Measurements from ENCODE around the gene GARIN3.
"Not testable (repeated sequence)": the region's sequence is repeated elsewhere in the genome, so short reads cannot be mapped to it uniquely, and the experiment has no call there.

The GARIN3 gene

DNA sequence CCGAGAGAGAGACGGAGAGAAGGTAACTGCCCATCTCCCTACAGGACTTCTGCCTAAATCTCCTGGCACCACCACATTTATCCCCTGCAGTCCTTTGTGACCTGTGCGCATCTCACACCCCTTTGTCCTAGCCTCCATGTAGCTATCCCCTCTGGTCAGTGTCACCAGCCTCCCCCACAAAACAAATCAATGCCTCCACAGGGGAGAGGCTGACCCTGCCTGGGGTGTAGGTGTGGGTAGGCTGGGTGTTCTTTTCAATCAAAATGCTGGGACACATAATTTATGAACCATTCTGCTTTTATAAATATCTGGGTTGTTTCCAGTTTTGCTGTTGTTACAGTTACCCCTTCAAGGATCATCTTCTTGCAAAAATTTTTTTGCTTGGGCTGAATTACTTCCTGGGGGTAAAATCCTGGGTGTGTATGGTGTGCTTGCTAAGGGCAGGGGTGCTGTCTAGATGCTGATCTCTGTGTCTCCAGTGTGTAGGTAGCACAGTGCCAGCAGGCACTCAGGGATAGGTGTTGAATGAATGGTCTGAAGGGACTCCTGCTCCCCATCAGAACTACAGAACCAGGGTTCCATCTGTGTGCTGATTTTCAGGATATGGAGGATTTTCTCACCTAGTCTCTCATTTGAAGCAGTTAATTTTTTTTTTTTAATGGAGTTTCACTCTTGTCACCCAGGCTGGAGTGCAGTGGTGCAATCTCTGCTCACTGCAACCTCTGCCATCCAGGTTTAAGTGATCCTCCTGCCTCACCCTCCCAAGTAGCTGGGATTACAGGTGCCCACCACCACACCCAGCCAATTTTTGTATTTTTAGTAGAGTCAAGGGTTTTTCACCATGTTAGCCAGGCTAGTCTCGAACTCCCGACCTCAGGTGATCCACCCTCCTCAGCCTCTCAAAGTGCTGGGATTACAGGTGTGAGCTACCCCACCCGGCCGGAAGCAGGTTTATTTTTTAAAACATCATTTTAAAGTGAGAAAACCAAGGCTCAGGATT is at the start of gene GARIN3:
GARIN3 (minus strand) TSS at position 51 of the 1,000 bp plus-strand sequence. CDS start 96 bp downstream, outside the sequence.
- no peak for DNase-seq

DNA sequence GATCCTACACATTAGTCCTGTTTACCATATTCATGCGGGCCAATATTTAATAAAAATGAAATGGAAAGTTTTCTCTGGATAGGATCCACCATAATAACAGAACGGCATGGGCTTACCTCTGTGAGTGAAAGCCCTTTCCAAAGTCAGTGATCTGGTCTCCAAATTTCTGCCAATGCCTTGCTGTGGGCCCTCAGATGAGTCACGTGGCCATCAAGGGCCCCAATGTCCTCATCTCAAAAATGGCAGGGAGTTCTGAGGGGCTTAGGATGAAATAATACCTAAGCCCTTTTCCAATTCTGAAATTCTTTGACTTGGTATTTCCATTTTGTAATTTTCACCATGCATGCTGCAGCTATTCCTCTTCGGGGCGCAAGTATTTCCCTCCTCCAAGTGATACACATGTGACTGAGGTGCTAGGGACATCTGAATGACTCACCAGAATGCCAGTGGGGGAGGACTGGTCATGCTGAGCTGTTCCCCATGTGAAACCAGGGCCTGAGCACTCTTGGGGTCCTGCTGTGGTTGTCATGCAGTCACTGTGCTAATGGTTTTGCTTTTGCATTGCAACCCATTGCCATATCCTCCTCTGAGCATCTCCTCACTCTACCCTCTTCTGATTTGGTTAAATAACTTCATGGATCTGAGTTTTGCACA is 49.6 kb upstream of the GARIN3 start:
- DNase-seq = no peak

DNA sequence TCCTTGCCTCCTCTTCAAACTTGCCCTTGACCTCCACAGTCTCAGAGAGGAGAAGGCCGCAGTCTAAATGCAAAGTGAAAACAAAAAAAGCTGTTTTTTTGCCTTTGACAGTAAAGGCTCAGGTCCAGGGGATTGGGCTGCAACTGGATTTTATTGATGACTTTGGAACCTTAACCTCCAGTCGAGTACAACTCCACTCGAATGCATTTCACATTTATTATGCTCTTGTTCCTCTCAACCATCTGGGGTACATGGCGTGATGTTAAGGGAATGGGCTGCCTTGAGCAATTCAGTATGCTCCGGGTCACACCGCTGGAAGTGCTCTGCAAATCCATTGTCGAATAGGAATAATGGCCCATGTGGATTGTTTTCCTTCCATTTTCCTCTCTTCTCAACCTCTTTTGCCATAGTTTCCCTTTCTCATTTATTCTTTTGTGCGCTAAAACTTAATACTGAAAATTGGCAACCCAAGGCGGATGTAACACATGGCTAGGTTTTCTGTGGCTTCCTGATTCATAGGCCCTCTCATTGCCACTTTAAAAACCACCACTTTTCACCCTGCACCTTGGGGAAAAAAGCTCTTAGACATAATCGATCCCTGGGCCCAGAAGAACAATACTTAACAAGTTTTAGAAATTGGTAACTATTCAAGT is 48.9 kb upstream of the GARIN3 start:
- no peak for DNase-seq

DNA sequence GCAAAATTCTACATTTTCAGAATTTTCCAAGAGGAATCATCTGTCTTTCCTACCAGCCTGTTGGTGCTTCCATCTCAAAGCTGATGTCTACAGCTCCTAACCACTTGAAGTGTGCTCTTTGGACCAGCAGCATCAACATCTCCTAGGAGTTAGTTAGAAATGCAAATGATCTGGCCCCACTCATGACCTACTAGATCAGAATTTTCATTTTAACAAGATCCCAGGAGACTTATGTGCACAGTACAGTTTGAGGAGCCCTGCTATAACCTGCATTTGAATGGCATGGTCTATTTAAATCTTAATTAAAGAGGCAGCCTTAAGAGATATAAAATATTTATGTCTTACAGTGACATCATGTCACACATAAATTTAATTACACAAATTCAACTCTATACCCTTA is 48.4 kb upstream of the GARIN3 start:
- DNase-seq = no peak

DNA sequence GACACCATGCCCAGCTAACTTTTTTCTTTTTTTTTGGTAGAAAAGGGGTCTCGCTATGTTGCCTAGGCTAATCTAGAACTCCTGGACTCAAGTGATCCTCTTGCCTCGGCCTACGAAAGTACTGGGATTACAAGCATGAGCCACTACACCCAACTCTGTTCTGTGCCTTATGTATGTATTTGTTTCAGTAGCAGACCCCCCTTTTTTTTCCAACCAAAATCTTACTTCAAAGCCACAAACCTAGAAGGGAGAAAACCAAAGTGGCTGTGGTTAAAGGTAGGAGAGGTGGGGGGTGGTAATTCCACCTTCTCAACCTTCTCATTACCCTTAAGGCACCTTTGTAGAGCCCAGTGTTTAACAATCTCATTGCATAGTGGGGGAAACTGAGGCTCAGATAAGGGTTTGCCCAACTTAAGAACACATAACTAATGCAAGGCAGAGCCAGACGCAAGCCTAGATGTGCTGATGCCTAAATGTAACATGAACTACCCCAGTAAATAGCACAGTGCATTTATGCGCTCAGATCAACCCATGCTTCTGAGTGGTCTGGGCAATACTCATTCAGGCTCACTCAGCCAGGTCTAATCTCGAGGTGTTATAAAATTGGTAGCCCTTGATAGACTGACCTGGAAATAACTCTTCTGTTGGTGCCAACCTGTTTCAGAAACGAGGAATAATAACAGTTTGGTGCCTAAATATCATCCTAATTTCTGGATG is 47.6 kb upstream of the GARIN3 start:
- no peak for DNase-seq

DNA sequence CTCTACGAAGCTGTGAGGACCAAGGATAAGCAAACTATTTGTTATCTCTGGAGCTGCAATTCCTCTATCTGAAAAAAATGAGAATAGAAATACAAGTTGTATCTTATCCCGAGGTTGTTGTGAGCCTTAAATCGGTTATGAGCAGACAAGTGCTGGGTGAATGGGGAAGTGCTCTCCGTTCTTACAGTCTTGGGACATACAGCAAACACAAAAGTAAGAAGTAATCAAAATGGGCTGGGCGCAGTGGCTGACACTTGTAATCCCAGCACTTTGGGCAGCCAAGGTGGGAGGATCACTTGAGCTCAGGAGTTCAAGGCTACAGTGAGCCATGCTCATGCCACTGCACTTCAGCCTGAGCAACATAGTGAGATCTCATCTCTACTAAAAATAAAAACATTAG is 46.2 kb upstream of the GARIN3 start:
- DNase-seq = no peak

DNA sequence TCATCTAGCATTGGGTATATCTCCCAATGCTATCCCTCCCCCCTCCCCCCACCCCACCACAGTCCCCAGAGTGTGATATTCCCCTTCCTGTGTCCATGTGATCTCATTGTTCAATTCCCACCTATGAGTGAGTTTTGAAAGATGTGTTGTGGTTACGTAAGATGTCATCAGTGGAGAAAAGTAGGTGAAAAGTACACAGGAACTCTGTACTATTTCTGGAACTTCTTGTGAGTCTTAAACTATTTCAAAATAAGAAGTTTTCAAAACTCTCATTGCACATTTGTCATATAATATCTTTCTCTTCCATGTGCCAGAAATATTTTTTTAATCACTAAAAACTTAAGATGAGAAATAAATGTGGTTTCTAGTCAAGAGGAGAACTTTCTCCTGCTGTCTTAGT is 44.6 kb upstream of the GARIN3 start:
- not testable (repeated sequence) for DNase-seq

DNA sequence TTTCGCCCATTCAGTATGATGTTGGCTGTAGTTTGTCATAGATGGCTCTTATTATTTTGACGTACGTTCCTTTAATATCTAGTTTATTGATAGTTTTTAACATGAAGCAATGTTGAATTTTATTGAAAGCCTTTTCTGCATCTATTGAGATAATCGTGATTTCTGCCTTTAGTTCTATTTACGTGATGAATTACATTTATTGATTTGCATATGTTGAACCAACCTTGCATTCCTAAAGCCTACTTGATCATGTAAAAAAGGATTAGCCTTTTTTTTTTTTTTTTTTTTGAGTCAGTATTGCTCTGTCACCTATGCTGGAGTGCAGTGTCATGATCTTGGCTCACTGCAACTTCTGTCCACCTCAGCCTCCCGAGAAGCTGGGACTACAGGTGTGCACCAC is 39.6 kb upstream of the GARIN3 start:
- no peak for DNase-seq

DNA sequence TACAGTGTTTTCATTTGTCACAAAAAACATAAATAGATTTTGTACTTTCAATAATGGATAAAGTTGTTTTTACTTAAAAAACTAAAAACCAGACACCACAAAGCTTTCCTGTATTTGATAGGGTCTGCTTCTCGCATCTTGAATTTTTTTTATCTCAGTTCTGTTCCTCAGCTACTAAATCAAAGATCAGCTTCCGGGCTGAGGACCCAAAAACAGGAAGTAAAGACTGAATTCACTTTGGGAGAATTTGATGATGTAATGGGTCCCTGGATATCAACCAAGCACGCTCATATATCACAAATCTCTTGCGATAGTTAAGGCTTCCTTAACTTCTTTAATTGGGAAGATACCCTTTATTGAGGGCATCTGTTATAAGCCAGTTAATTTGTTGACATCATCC is 38.7 kb upstream of the GARIN3 start:
- no peak for DNase-seq

DNA sequence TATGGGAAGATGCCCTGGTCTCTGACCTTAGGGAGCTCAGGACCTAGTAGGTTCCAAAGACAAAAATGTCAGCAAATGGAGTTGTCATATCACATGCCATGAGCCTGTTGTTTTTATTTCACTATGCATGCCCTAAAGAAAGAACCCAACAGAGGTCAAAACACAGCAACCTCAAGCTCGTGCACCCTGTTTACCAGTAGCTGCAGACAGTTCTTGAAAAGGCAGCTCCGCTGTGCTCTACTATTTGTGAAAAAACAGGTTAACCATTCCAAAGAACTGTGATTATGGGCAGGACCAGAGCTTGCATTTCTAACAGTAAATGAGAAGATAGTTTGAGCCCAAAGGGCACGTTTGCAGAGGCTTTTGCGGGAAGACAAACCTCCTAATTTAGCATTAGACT is 37.4 kb upstream of the GARIN3 start:
- no peak for DNase-seq

DNA sequence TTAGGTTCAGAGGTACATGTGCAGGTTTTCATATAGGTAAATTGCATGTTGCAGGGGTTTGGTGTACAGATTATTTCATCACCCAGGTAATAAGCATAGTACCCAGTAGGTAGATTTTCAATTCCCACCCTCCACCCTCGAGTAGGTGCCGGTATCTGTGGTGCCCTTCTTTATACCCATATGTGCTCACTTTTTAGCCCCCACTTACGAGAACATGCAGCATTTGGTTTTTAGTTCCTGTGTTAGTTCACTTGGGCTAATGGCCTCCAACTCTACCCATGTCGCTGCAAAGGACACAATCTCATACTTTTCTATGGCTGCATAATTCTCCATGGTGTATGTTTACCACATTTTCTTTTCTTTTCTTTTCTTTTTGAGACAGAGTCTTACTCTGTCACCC is 35.8 kb upstream of the GARIN3 start:
- no peak for DNase-seq

DNA sequence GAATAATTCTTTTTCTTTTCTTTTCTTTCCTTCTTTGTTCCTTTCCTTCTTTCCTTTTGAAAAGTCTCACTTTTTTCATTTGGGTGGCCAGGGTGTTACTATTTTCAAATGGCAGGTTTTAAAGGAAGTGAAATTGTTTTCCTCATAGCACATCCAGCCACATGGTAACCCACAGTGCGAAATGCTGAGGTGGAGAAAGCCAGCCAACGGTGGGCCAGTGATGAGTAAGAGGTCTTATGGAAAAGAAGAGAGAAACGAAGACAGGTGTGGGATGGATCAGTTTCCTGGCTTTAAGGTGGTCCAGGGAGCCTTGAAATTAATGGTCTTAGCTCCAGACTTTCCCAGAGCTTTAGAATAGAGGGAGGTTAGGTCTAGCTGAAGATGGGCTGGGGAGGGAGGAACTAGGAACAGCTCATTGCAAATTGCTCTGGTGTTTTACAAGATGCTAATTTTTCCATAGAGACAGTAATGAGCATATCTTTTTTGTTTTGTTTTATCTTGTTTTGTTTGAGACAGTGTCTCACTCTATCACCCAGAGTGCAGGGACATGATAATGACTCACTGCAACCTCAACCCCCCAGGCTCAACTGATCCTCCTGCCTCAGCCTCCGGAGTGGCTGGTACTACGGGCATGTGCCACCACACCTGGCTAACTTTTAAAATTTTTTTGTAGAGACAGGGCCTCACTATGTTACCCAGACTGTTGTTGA is 32.4 kb upstream of the GARIN3 start:
- no peak for DNase-seq

DNA sequence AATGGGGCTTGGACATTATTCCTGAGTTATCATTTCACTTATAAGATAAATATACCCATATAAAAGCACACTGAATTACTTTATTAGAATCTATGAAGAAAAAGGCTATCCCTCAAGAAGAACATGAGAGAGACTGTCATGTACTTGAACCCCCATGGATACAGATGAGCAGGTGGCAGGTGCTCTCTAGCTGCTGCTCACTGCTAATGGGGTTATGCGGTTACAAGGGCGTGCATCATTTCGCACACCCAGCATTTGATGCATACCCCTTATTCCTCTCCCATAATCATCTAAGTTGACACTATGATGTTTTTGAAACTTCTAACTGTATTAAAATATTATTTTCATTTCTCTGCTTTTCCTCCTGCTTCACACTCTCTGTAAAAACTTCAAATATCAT is 31.0 kb upstream of the GARIN3 start:
- DNase-seq = no peak

DNA sequence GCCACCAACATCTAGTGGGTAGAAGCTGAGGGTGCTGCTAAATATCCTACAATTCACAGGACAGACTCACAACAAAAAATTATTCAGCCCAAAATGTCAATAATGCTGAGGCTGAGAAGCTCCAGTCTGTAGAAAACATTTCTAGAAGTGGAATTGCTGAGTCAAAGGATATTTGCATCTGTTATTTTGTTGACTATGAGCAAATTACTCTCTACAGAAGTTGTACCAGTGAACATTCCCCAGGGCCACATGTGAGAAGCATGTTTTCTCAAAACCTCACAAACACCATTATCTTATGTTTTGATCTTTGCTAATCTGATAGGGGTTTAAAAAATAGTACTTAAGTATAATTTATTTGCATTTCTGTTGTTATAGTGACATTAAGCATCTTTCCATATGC is 30.0 kb upstream of the GARIN3 start:
- DNase-seq = no peak

DNA sequence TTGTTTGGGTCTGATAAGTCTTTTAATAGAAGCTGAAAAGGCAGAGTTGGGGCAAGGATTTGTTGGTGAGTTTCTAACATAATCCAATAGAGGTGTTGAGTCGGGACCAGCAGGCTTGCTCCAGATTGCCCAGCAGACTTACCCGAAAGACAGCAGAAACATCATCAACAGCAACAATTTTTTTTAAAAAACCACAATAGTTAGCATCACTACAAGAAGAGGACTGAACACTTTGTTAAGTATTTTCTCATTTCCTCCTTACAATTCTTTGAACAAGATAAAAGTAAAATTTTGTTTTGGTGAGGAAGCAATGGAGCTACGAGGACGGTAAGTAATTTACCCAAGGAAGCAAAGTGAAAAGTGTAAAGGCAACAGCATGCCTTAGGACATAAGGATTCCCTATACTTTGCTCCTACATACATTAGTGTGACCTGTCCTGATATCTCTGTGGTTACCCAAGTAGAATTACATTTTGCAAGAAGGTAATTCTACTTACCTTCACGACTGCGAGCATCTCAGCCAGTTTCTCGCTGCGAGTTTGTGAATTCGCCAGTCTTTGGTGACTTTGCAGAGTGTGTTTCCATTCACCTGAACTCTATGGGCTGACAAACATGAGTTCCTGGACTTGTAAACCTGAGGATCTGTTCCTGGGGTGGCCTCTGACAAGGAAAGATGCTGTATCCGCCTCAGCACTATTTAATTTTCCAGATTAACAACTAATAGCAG is 27.8 kb upstream of the GARIN3 start:
- no peak for DNase-seq

DNA sequence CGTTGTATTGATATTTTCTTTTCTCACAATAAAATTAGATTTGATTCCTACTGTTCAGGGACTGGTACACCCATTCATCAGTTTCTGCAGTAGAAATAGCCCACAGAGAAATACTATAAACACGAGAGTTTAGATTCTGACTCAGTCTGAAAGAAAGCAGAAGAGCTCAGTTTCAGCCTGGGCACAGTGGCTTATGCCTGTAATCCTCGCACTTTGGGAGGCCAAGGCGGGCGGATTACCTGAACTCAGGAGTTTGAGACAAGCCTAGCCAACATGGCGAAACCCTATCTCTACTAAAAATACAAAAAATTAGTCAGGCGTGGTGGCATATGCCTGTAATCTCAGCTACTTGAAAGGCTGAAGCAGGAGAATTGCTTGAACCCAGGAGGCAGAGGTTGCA is 23.2 kb upstream of the GARIN3 start:
- DNase-seq = no peak

DNA sequence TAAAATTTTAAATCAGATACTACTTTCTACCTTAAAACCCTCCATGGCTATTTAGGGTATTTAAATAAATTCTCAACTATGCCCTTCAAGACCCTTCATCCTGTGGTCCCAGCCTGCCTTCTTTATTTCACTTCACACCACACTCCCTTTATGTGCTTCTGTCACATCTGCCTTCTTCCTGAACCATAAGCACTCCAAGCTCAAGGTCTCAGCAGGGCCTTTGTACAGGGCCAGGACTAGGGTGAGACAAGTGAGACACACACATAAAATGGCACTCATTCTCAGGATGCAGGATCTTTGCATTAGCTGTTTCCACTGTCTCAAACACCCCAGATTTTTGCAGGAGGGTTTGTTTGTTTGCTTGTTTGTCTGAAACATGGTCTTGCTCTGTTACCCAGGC is 22.2 kb upstream of the GARIN3 start:
- no peak for DNase-seq

DNA sequence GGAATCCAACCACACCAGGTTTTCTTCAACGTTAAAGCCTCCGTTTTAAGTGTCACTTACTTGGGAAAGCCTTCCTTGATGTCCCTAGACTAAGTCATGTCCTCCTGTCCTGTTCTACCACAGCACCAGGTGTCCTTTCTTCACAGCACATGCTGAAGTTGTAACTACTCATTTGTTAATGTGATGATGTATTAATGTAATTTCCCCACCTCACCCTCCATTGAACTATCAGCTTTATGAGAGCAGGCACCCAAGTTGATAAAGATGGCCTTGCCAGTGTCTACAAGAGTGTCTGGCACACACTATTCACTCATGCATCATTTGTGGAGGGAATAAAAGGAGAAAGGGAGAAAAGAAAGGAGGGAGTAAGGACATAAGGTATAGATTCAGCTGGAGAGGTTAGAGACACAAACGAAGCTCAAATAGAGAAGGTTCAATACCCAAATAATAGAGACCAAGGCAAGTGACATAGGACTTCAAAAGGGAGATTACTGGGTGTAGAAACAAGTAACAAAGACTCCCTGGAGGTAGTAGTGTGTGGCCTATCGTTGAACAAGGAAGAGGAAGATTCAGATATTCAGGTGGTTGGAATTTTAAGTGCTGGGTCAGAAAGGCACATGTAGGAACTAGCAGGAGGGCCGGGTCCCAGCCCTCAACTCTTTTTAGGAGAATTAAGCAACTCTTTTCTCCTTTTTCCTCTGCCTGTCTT is 21.1 kb upstream of the GARIN3 start:
- DNase-seq = no peak

DNA sequence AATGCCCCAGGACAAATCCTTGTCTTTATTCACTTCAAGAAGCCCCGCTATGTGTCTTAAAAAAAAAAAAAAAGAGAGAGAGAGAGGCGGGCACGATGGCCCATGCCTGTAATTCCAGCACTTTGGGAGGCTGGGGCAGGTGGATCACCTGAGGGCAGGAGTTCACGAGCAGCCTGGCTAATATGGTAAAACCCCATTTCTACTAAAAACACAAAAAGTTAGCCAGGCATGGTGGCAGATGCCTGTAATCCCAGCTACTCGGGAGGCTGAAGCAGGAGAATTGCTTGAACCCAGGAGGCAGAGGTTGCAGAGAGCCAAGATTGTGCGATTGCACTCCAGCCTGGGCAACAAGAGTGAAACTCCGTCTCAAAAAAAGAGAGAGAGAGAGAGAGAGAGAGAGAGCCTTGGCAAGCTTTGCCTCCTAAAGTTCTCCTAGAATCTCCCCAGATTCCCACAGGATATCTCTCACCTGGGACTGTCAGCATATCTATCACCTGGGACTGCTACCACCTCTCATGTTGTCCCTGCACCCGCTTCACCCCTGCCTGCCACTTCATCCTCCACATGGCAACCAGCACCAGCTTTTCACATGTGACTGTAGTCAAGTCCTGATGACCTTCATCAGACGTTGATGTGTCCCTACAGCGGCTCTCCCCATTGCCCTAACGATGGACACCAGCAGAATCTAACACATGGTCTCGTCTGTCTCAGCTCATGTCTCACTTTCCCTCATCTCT is 20.4 kb upstream of the GARIN3 start:
- DNase-seq = no peak

DNA sequence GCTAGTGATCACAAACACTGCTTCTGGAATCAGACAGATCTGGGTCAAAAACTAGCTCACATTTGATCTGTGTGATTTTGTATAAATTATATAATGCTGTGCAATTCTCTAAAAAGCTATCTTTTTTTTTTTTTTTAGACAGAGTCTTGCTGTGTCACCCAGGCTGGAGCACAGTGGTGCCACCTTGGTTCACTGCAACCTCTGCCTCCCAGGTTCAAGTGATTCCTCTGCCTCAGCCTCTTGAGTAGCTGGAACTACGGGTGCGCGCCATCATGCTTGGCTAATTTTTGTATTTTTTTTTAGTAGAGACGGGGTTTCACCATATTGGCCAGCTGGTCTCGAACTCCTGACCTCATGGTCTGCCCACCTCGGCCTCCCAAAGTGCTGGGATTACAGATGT is 19.1 kb upstream of the GARIN3 start:
- not testable (repeated sequence) for DNase-seq

Data from NCI-H1436 treated with DMSO at 0.1 percent for 48 hours (cell line).